ENCODE data around the gene SOWAHD. TPM values are rescaled to one million over a fixed set of nuclear protein-coding genes. Genes with fewer than 3 reads are reported as not detected.
A peak's percentile ranks its signal among the peaks of the same experiment; 100 is the strongest.

Gene SOWAHD
- total and polyA plus RNA-seq, 7 donors = 0.03 TPM; not detected in 5

DNA sequence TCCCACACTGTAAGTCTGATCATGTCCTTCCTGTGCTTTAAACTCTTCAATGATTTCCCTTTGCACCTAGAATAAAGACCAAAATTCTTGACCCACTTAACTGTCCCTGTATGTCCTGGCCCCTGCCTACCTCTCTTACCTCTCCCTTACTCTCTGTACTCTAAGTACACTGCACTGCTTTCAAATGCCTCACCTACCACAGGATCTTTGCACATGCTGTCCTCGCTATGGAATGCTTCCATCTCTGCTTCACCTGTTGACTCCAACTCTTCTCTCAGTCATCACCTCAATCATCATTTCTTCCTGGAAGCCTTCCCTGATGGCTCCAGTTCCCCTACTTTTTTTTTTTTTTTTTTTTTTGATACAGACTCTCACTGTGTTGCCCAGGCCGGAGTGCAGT is 36.5 kb upstream of the SOWAHD start:
- no peak overlapping the region for H3K27ac ChIP-seq
- no peaks in the 10 kb centered on the region for H3K4me1 ChIP-seq
- ATAC-seq (no peak), DNase-seq (no peak)
- 79 to 100% (median 92%) methylated on average over 2 of the region's 2 CpGs for whole genome bisulfite sequencing, 3 donors
- H3K27me3 ChIP-seq (ENCODE audit: insufficient read depth in 3 of 3, low read length in 2 of 3) = no peaks in the 10 kb centered on the region
- TF ChIP-seq, protein P1, sequence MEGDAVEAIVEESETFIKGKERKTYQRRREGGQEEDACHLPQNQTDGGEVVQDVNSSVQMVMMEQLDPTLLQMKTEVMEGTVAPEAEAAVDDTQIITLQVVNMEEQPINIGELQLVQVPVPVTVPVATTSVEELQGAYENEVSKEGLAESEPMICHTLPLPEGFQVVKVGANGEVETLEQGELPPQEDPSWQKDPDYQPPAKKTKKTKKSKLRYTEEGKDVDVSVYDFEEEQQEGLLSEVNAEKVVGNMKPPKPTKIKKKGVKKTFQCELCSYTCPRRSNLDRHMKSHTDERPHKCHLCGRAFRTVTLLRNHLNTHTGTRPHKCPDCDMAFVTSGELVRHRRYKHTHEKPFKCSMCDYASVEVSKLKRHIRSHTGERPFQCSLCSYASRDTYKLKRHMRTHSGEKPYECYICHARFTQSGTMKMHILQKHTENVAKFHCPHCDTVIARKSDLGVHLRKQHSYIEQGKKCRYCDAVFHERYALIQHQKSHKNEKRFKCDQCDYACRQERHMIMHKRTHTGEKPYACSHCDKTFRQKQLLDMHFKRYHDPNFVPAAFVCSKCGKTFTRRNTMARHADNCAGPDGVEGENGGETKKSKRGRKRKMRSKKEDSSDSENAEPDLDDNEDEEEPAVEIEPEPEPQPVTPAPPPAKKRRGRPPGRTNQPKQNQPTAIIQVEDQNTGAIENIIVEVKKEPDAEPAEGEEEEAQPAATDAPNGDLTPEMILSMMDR (IDR thresholded peaks at IDR 0.05) = no peak
- no peaks in the 10 kb centered on the region for H3K36me3 ChIP-seq (ENCODE audit: insufficient read depth in 1 of 2, low read depth in 1 of 2)
- H3K9me3 ChIP-seq = no peaks in the 10 kb centered on the region
- intact Hi-C loops (cut with DNase I) = no loop called here
- no peak overlapping the region for H3K4me3 ChIP-seq

DNA sequence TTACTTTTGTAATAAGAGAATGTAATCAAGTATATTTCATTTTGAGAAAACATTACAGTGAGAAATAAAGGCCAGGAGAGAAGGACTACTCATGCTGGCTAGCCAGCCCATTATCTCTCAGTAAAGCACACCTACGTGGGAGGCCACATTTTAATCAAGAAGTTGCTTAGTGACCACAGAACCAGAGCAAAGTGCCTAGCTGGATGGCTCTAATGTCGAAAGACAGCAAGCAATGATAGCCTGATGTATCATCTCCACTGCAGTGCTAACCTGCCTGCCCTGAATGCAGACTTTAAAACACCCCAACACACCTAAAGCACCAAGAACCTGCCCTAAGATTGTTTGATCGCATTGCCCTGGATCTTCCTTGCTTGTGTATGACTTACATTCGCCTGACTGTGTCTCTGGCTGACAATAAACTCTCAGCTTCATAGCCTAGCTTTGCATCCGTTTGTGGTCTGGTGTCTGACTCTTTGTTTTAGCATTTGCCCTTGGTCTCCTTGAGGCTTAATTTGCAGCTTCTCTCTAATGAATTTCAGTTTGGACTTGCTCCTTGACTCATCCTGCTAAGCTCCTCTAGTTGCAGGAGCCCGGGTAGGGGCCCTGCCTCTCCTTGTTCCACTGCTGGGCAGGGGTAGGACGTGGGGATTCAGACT is 31.4 kb upstream of the SOWAHD start:
- Histone ChIP-seq H3K36me3 (ENCODE audit: insufficient read depth in 1 of 2, low read depth in 1 of 2) (no peaks in the 10 kb centered on the region), H3K4me3 (no peak overlapping the region), H3K27ac (no peak overlapping the region), H3K4me1 (no peaks in the 10 kb centered on the region), H3K9me3 (no peaks in the 10 kb centered on the region), H3K27me3 (ENCODE audit: insufficient read depth in 3 of 3, low read length in 2 of 3) (peaks cover 0 to 3% (median 0%) of the 10 kb centered on the region in 3 donors)
- TF ChIP-seq, protein P1 (IDR thresholded peaks at IDR 0.05) = no peak
- intact Hi-C loops (cut with DNase I) = no loop called here
- DNase-seq (no peak), ATAC-seq (no peak)
- 61 to 73% (median 65%) methylated on average over 7 of the region's 7 CpGs for WGBS, 3 donors

- intact Hi-C loops (cut with DNase I) = no loop called here
- TF ChIP-seq, protein P1 (IDR thresholded peaks at IDR 0.05) = no peak
- Histone ChIP-seq H3K4me1 (no peaks in the 10 kb centered on the region), H3K36me3 (ENCODE audit: insufficient read depth in 1 of 2, low read depth in 1 of 2) (no peaks in the 10 kb centered on the region), H3K27ac (no peak overlapping the region), H3K27me3 (ENCODE audit: insufficient read depth in 3 of 3, low read length in 2 of 3) (peaks cover 0 to 3% (median 0%) of the 10 kb centered on the region in 3 donors), H3K9me3 (no peaks in the 10 kb centered on the region), H3K4me3 (no peak overlapping the region)
- DNase-seq (no peak), ATAC-seq (no peak)
- WGBS, 3 donors = 51 to 72% (median 53%) methylated on average over 4 to 5 of the region's 5 CpGs
Observed at GRCh38 chrX:119728487-119728886, 29.9 kb upstream of the SOWAHD start.

GRCh38 chrX:119729408-119730201 is 28.8 kb upstream of the SOWAHD start:
- TF ChIP-seq, protein P1 (IDR thresholded peaks at IDR 0.05) = peak; percentile 46
- no peaks in the 10 kb centered on the region for H3K9me3 ChIP-seq
- peak in 1 of 2 donors; percentile 40 for DNase-seq
- no peak overlapping the region for H3K4me3 ChIP-seq
- H3K4me1 ChIP-seq = no peaks in the 10 kb centered on the region
- WGBS, 3 donors = 29 to 42% (median 40%) methylated on average over 14 of the region's 14 CpGs
- H3K27ac ChIP-seq = no peak overlapping the region
- H3K27me3 ChIP-seq (ENCODE audit: insufficient read depth in 3 of 3, low read length in 2 of 3) = peaks cover 0 to 3% (median 0%) of the 10 kb centered on the region in 3 donors
- intact Hi-C loops (cut with DNase I) = loop anchor here (5.0 kb wide), 3 partner anchors 47 to 212 kb away; no protein-coding TSS in a partner anchor
- H3K36me3 ChIP-seq (ENCODE audit: insufficient read depth in 1 of 2, low read depth in 1 of 2) = no peaks in the 10 kb centered on the region
- peak; percentile 37 to 62 (median 60) for ATAC-seq
